Stimulated activated CD8-positive, alpha-beta memory T cell treated with anti-CD3 and anti-CD28 coated beads, Interleukin-4, amount 100 ng/mL, for 24 hours (primary cell): ENCODE results near the gene SS18L1.

Experiments used
- DNase-seq: peaks from one replicate; pipeline ENCODE4 v3.0.0-alpha.2; 2020; ENCODE audit warnings: low read depth

The SS18L1 gene

GRCh38 chr20:62195736-62196135, 52.2 kb downstream of the SS18L1 start:
- DNase-seq = no peak

DNA sequence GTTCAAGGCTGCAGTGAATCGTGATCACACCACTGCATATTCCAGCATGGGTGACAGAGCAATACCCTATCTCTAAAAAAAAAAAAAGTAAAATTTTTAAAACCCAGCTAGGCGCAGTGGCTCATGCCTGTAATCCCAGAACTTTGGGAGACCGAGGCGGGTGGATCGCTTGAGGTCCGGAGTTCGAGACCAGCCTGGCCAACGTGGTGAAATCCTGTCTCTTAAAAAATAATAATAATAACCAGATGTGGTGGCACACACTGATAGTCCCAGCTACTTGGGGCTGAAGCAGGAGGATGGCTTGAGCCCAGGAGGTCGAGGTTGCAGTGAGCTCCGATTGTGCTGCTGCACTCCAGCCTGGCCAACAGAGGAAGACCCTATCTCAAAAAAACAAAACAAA, 52.7 kb downstream of the SS18L1 start:
- no peak for DNase-seq

GRCh38 chr20:62197311-62197710, 53.7 kb downstream of the SS18L1 start:
- DNase-seq = no peak

GRCh38 chr20:62197801-62198200, 54.2 kb downstream of the SS18L1 start:
- no peak for DNase-seq

DNA sequence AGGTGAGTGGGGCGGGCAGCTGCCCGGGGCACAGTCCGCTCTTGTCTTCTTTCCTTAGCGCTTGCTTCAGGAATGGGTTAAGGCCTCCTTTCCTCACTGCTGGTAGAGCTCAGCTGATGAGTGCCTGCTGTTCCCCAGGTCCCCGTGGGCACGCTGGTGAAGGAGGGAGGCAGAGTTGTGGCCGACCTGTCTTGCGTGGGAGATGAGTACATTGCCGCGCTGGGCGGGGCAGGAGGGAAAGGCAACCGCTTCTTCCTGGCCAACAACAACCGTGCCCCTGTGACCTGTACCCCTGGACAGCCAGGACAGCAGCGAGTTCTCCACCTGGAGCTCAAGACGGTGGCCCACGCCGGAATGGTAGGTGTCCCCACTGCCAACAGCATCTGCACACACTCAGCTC, 54.9 kb downstream of the SS18L1 start:
- no peak for DNase-seq

DNA sequence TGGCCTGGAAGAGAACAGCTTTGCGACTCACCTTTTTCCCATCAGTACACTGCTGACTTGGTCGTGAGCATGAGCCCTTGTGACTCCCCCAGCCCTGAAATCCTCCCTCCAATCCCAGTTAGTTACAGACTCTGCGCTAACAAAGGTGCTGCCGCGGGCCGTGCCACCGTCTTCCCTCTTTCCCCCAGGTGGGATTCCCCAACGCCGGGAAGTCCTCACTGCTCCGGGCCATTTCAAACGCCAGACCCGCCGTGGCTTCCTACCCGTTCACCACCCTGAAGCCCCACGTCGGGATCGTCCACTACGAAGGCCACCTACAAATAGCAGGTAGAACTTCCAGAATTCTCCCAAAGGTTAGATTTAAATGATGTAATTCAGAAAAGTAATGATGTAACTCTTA, 55.4 kb downstream of the SS18L1 start:
- DNase-seq = no peak

- DNase-seq = no peak
Observed at GRCh38 chr20:62200491-62201172, 57.1 kb downstream of the SS18L1 start.

- DNase-seq = no peak
Observed at GRCh38 chr20:62201173-62202082, 57.9 kb downstream of the SS18L1 start.

GRCh38 chr20:62202083-62202395, 58.5 kb downstream of the SS18L1 start:
- no peak for DNase-seq

DNA sequence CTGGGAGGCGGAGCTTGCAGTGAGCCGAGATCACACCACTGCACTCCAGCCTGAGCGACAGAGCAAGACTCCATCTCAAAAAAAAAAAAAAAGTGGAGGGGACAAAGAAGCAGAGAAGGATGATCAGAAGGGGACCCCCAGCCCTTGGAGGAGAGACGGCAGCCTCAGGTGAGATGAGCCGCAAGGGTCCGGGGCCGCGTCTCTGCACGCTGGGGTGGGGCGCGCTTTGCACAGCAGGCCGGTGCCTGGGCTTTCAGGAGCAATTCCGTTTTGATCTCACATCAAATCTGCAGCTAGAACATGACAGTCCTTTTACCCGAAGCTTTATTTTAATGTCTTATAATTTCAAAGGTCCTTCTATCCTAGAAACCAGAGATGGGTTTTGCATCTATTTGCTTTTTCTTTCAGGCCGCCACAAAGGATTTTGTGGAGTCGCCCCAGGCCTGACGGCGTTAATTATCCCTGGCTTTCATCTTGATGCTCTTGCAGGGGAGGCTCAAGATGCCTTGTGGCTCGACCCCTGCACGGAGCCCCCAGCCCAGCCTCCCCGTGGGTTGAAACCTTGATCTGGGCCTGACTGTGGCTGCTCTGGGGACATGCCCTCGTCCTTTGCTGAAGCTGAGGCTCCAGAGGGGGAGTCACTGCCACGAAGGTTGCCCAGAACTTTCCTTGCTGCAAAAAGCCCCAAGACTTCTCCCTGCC, 59.3 kb downstream of the SS18L1 start:
- no peak for DNase-seq

DNA sequence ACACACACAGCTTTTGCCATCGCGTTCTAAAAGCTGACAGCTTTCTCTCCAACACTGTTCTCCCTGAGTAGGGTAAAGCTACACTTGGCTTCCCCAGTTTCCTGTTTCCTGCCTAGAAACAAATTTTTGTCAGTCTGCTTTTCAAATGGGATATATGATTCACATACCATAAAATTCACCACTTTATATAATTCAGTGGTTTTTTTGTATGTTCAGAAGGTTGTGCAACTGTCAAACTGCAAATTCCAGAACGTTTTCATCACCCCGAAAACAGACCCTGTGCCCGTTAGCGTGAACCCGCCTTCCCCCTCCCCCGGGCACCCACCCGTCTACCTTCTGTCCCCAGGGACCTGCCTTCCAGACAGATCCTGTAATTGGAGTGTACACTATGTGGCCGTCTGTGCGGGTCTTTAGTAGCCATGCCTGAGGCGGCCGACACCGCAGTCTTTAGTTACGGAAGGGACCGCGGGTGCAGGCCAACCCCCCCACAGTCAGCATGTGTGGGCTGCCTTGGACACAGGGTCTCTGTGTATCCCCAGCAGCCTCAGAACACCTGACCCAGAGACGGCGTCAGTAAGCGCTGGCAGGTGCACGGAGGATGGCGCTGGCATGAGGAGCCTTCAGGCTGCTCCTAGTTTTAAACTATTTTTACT, 59.9 kb downstream of the SS18L1 start:
- no peak for DNase-seq

DNA sequence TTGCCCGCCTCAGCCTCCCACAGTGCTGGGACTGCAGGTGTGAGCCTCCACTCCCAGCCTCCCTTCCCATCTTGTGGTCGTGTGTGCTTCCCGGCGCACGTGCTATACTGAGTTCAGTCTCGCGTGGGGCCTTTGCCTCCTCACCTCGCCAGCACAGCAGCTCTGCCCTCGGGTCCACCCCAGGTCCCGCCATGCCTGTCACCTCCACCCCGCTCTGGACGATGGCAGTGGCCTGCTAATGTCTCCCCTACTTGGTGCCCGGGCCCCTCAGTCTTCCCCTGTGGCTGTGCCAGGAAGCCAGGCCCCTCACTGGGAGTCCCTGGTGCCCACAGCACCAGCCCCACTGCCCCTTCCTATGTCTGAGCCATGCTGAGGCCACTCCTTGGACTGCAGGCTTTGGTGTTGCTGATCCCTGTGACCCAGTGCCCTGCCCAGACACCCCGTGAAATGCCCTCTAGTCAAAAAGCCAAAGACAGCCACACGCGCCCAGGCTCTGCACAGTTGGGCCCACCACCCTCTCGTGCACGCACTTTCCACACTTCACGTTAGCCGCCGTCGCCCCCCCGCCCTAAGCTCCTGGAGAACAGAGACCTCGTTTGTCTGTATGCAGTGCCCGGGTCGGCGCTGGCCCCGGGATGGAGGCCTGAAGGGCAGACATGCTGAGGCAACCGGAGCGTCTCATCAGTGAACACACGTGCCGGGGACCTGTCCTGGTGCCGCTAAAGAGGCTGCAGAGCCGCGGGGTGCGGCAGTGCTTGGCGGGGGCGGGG, 62.2 kb downstream of the SS18L1 start:
- DNase-seq = no peak

DNA sequence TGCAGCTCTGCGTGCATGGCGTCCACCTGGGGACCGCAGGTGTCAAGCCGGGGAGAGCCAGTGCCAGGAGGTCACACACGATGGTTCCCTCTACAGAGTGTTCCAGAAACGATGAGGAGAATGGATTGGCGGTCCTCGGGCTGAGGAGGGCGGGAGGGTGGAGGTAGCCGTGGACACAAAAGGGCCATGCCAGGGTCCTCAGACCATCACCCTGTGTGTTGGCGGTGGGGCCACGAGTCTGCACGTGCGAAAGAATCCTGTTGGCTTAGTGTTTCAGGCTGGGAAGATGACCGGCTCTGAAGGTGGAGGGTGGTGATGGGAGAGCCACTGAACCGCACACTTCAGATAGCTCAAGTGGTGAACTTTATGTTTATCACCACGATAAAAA, 62.8 kb downstream of the SS18L1 start:
- DNase-seq = no peak

DNA sequence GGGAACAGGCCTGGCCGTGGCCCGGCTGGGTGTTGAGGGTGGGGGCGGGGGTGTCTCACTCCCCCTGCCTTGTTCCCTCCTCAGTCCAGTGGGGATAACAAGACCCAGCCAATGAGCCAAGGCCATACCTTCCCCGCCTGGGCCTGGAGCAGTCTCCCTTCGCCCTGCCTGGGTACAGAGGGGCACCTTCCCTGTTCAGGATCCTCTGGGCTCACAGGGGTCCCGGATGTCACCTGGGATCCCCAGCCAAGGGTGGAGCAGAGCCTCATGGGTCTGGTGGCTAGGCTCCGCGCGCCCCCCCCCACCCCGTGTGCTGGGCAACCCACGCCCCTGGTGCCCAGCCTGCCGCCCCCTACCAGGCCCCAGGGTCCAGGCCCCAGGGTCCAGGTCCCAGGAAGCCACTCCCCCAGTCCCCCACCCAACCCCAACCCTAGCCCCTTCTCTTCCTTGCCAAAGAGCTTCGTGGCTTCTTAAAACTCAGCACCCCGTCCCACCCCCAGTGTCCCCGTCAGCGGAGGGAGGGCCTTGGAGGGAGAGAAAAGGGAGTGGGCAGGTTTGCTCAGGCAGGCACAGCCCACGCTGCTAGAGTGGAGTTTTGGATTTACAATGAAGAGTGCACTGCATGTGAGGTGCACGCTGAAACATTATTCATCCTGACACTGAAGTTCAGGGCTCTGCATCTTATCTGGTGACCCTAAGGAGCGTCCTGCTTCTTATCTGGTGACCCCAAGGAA, 64.7 kb downstream of the SS18L1 start:
- DNase-seq = no peak

GRCh38 chr20:62208795-62209755, 65.5 kb downstream of the SS18L1 start:
- DNase-seq = no peak

DNA sequence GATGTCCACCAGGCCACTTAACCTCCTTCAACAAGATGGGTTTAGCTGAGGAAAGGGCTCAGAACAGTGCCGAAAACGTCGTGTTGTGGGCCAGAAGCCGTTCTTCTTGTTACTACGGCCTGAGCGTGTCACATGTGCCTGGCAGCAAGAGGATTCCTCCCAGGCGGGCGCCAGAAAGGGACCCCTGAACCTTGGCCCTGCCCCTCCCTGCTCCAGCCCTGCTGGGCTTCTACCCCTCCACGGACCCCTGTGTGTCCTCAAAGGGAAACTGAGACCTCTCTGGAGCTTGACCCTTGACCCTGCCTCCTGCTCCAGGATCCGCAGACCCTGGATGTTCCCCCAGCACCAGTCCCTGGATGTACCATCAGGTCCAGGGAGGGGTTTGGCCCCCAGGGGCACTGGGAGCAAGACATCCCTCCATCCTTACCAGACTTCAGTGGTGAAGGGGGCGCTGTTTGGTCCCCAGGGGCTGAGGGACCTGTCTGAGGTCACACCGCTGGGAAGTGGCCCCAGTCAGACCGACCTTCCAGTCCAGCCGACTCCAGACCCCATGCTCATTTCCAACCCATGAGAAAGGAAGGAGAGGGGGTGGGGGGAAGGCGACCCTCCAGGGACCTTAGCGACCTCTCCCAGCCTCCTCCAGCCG, 66.4 kb downstream of the SS18L1 start:
- DNase-seq = no peak

DNA sequence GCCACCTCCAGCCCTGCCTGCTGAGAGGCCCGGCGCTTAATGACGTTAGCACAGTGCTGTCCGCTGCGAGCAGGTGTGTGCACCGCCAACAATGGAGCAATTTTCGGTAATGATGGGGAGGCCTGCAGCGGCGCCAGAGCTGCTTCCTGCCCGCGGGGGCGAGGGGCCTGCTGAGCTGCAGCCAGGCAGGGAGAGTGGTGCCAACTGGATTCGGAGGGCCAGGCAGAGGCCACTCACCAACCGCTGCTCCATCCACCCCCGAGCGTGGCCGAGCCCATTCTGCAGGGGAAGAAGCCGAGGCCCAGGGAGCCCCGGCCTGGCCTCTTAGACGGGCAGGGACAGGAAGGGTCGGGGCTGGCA, 66.9 kb downstream of the SS18L1 start:
- no peak for DNase-seq

- DNase-seq = no peak
Observed at GRCh38 chr20:62211216-62211615, 67.6 kb downstream of the SS18L1 start.

- no peak for DNase-seq
Observed at GRCh38 chr20:62211769-62212288, 68.3 kb downstream of the SS18L1 start.
